C4-2B (cell line): ENCODE data around the gene PGLYRP1.

Experiments
- CTCF ChIP-seq: fragments of 450-650 bp; conservative IDR thresholded peaks from 2 replicates; pipeline ENCODE4 v1.5.1; 2017; ENCODE audit warnings: mild to moderate bottlenecking
- ZFX ChIP-seq: fragments of 450-650 bp; IDR thresholded peaks from 2 replicates; pipeline ENCODE4 v1.6.1; 2017

GRCh38 chr19:46006411-46006810 lies 16.4 kb downstream of the PGLYRP1 start:
- TF ChIP-seq CTCF (no peak), ZFX (no peak)
